BE2C (cell line): ENCODE data around the gene SZT2.

ENCODE experiments used
- DNase-seq: peaks from one replicate; pipeline ENCODE4 v3.0.0-alpha.2; 2020
- H3K27me3 ChIP-seq: fragments of 250-450 bp; sonication (Bioruptor Pico); 2 replicates; pipeline ENCODE4 v1.5.1; 2020; ENCODE audit warnings: mild to moderate bottlenecking
- H3K36me3 ChIP-seq: fragments of 250-450 bp; sonication (Bioruptor Pico); 2 replicates; pipeline ENCODE4 v1.5.1; 2020; ENCODE audit warnings: mild to moderate bottlenecking
- H3K4me1 ChIP-seq: fragments of 250-450 bp; sonication (Bioruptor Pico); 2 replicates; pipeline ENCODE4 v1.5.1; 2020
- H3K4me3 ChIP-seq: 2 replicates; pipeline ENCODE4 v1.5.1; 2011; ENCODE audit warnings: low read depth, low read length
- H3K9me3 ChIP-seq: fragments of 250-450 bp; sonication (Bioruptor Pico); 2 replicates; pipeline ENCODE4 v1.5.1; 2020
- TF ChIP-seq, protein P1 (sequence below): IDR thresholded peaks from 2 replicates; pipeline ENCODE4 v1.5.1; 2012; ENCODE audit warnings: mild to moderate bottlenecking, low read depth, low read length

Gene SZT2

DNA sequence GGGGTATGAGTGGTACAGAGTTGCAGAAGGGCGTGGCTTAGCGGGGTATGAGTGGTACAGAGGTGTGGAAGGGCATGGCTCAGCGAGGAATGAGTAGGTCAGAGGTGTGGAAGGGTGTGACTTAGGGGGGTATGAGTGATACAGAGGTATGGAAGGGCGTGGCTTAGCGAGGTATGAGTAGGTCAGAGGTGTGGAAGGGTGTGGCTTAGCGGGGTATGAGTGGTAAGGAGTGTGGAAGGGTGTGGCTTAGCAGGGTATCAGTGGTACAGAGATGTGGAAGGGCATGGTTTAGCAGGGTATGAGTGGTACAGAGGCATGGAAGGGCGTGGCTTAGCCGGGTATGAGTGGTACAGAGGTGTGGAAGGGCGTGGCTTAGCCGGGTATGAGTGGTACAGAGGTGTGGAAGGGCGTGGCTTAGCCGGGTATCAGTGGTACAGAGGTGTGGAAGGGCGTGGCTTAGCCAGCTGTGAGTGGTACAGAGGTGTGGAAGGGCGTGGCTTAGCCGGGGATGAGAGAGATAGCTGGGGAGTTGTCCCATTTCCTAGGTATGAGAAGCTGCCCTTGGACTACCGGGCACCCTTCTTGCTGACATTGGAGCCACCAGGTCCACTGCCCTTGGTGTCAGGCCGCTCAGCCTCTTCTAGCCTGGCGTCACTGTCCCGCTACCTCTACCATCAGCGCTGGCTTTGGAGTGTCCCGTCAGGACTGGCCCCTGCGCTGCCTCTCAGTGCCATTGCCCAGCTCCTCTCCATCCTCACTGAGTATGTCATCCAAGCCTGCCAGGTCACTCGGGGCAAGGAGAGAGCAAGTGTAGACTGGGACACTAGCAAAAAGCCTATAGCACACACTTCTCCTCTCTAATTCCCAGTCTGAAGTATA lies 34.2 kb downstream of the SZT2 start:
- no peaks in the 10 kb centered on the region for H3K4me1 ChIP-seq
- no peaks in the 10 kb centered on the region for H3K9me3 ChIP-seq
- H3K4me3 ChIP-seq: no peak overlapping the region
- TF ChIP-seq, protein P1, sequence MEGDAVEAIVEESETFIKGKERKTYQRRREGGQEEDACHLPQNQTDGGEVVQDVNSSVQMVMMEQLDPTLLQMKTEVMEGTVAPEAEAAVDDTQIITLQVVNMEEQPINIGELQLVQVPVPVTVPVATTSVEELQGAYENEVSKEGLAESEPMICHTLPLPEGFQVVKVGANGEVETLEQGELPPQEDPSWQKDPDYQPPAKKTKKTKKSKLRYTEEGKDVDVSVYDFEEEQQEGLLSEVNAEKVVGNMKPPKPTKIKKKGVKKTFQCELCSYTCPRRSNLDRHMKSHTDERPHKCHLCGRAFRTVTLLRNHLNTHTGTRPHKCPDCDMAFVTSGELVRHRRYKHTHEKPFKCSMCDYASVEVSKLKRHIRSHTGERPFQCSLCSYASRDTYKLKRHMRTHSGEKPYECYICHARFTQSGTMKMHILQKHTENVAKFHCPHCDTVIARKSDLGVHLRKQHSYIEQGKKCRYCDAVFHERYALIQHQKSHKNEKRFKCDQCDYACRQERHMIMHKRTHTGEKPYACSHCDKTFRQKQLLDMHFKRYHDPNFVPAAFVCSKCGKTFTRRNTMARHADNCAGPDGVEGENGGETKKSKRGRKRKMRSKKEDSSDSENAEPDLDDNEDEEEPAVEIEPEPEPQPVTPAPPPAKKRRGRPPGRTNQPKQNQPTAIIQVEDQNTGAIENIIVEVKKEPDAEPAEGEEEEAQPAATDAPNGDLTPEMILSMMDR: no peak
- no peaks in the 10 kb centered on the region for H3K27me3 ChIP-seq
- H3K36me3 ChIP-seq: no peaks in the 10 kb centered on the region
- DNase-seq: no peak

DNA sequence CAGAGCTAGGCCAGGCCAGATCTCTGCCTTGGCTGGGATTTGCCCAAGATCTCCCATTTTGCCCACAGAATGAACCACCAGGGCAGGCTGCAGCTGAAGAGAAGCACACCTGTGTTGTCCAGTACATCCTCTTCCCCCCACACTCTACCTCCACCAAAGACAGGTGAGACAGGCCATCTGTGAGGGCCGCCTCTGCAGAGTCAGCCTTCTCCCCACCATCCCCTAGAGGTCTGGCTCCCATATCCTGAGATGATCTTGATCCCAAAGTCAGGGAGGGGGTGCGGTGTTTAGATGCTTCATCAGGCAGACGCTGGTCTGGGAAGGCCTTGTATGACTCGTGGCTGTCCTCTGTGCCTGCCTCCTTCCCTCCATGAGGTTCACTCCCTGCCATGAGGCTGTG lies 35.3 kb downstream of the SZT2 start:
- Histone ChIP-seq H3K4me3 (no peak overlapping the region), H3K4me1 (no peaks in the 10 kb centered on the region), H3K9me3 (no peaks in the 10 kb centered on the region), H3K27me3 (no peaks in the 10 kb centered on the region), H3K36me3 (no peaks in the 10 kb centered on the region)
- DNase-seq: no peak
- TF ChIP-seq, protein P1: no peak

DNA sequence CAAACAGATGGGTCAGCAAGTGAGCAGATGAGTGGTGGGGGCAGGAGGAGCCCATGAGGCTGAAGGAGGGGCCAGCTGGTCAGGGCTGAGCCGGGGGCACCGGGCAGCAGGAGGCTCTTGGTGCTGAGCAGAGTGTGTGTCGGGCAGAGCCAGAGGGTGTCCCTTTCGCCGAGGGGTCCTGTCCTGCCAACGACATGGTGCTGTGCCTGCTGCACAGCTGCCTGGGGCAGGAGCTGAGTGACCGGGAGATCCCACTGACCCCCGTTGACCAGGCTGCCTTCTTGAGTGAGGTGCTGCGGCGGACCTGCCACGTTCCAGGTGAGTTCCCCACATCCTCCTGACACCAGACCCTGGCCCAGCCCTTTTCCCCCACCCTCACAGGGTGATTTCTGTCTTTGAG lies 36.5 kb downstream of the SZT2 start:
- TF ChIP-seq, protein P1: no peak
- Histone ChIP-seq H3K4me3 (no peak overlapping the region), H3K27me3 (no peaks in the 10 kb centered on the region), H3K36me3 (no peaks in the 10 kb centered on the region), H3K4me1 (no peaks in the 10 kb centered on the region), H3K9me3 (no peaks in the 10 kb centered on the region)
- DNase-seq: no peak

DNA sequence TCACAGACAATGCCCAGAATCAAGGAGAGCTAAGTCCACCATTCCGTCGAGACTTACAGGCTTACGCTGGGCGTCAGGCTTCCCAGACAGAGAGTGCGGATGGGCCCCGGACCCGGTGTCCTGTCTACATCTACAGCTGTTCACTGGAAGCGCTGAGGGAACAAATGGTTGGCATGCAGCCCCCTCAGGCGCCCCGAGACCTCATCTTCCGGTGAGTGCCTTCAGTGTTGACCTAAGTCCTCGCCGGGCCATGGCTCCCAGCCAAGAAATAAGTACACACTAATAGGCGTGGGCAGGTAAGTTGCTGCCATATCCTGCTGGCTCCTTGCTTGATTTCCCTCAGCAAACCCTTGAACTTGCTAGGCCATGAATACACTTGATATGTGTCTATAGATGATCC lies 37.8 kb downstream of the SZT2 start:
- DNase-seq: no peak
- Histone ChIP-seq H3K27me3 (no peaks in the 10 kb centered on the region), H3K9me3 (no peaks in the 10 kb centered on the region), H3K36me3 (no peaks in the 10 kb centered on the region; the same call in 1 of the 2 replicates), H3K4me1 (no peaks in the 10 kb centered on the region), H3K4me3 (no peak overlapping the region)
- TF ChIP-seq, protein P1: no peak

DNA sequence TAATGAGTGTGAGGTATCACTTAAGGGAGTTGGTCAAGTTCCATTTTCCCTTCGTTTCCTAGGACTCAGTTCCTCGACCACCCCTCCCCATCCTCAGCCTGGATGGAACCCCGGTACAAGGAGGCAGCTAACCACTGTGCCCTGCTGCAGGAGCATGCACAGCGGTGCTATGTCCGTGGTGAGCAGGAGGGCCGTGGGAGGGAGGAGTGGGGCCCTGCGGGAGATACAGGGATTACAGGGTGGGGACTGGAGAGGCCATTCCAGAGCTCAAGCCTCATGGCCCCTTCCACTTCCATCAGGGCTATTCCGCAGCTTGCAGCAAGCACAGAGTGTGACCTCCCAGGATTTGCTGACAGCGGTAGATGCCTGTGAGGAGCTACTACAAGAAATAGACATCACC lies 38.2 kb downstream of the SZT2 start:
- TF ChIP-seq, protein P1: no peak
- no peaks in the 10 kb centered on the region for H3K27me3 ChIP-seq
- no peaks in the 10 kb centered on the region for H3K4me1 ChIP-seq
- no peak overlapping the region for H3K4me3 ChIP-seq
- no peaks in the 10 kb centered on the region for H3K9me3 ChIP-seq
- no peaks in the 10 kb centered on the region; the same call in 1 of the 2 replicates for H3K36me3 ChIP-seq
- DNase-seq: no peak

DNA sequence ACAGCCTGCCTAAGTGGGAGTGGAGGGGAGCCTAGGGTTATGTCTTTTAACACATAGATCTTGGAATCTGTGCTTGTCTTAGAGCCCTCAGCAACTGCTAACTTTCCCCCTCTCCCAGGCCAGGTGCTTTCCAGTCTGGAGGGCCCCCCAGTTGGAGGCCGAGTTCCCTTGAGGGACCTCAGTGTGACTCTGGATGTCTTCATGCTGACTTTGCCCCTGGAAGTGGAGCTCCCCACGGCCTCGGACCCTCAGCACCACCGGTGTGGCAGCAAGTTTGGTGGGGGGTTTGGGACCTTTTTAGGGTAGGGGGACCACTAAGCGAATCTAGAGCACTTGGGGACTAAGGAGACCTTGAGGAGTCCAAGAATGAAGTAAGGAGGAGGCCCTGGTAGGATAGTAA lies 41.1 kb downstream of the SZT2 start:
- no peak for DNase-seq
- no peaks in the 10 kb centered on the region for H3K27me3 ChIP-seq
- no peaks in the 10 kb centered on the region for H3K9me3 ChIP-seq
- H3K36me3 ChIP-seq: no peaks in the 10 kb centered on the region; the same call in 1 of the 2 replicates
- H3K4me1 ChIP-seq: no peaks in the 10 kb centered on the region
- TF ChIP-seq, protein P1: no peak
- no peak overlapping the region for H3K4me3 ChIP-seq
